ENCODE measurements around the gene WDR54.

WDR54 gene

GRCh38 chr2:74421221-74421870 is at the start of gene WDR54, which contains the start of gene C2orf81:
Gene WDR54, plus strand, starts transcription at chr2:74421730. Its CDS starts 424 bp downstream, at chr2:74422154.
Gene C2orf81, minus strand, starts transcription at chr2:74421619. Its CDS starts 59 bp downstream, at chr2:74421560.
- no peak for TF ChIP-seq CTCF (IDR thresholded peaks at IDR 0.05; ENCODE audit: poor library complexity, severe bottlenecking)
- peak; percentile 60 for ATAC-seq (ENCODE audit: low read depth)
- Histone ChIP-seq H3K27me3 (ENCODE audit: insufficient read depth, poor library complexity, severe bottlenecking) (no peaks in the 10 kb centered on the region), H3K4me1 (ENCODE audit: insufficient read depth, poor library complexity, severe bottlenecking) (peaks cover 27% of the 10 kb centered on the region), H3K4me3 (ENCODE audit: severe bottlenecking) (peak within 1 kb of the TSS; percentile 57), H3K9me3 (ENCODE audit: severe bottlenecking) (no peaks in the 10 kb centered on the region), H3K36me3 (ENCODE audit: low read depth) (peaks cover 27% of the 10 kb centered on the region), H3K27ac (ENCODE audit: poor library complexity, severe bottlenecking) (peak within 1 kb of the TSS; percentile 92)
- DNase-seq (ENCODE audit: low spot score), result peak; percentile 88

- H3K4me1 ChIP-seq (ENCODE audit: insufficient read depth, poor library complexity, severe bottlenecking), result no peaks in the 10 kb centered on the region
- no peaks in the 10 kb centered on the region for H3K9me3 ChIP-seq (ENCODE audit: severe bottlenecking)
- H3K36me3 ChIP-seq (ENCODE audit: low read depth), result peaks cover 41% of the 10 kb centered on the region
- DNase-seq (ENCODE audit: low spot score), result no peak
- H3K27me3 ChIP-seq (ENCODE audit: insufficient read depth, poor library complexity, severe bottlenecking), result no peaks in the 10 kb centered on the region
- no peak for TF ChIP-seq CTCF (IDR thresholded peaks at IDR 0.05; ENCODE audit: poor library complexity, severe bottlenecking)
- no peak for ATAC-seq (ENCODE audit: low read depth)
- no peak overlapping the region for H3K27ac ChIP-seq (ENCODE audit: poor library complexity, severe bottlenecking)
- no peak overlapping the region for H3K4me3 ChIP-seq (ENCODE audit: severe bottlenecking)
Observed at GRCh38 chr2:74372674-74373073, 48.9 kb upstream of the WDR54 start.

- H3K4me3 ChIP-seq (ENCODE audit: severe bottlenecking), result no peak overlapping the region
- ATAC-seq (ENCODE audit: low read depth) (no peak), DNase-seq (ENCODE audit: low spot score) (no peak)
- no peaks in the 10 kb centered on the region for H3K9me3 ChIP-seq (ENCODE audit: severe bottlenecking)
- no peak for TF ChIP-seq CTCF (IDR thresholded peaks at IDR 0.05; ENCODE audit: poor library complexity, severe bottlenecking)
- H3K4me1 ChIP-seq (ENCODE audit: insufficient read depth, poor library complexity, severe bottlenecking), result no peaks in the 10 kb centered on the region
- H3K36me3 ChIP-seq (ENCODE audit: low read depth), result peaks cover 41% of the 10 kb centered on the region
- H3K27me3 ChIP-seq (ENCODE audit: insufficient read depth, poor library complexity, severe bottlenecking), result no peaks in the 10 kb centered on the region
- no peak overlapping the region for H3K27ac ChIP-seq (ENCODE audit: poor library complexity, severe bottlenecking)
Observed at GRCh38 chr2:74373221-74373676, 48.3 kb upstream of the WDR54 start.

GRCh38 chr2:74373985-74374384 is 47.5 kb upstream of the WDR54 start:
- no peaks in the 10 kb centered on the region for H3K9me3 ChIP-seq (ENCODE audit: severe bottlenecking)
- H3K27ac ChIP-seq (ENCODE audit: poor library complexity, severe bottlenecking), result no peak overlapping the region
- no peak for TF ChIP-seq CTCF (IDR thresholded peaks at IDR 0.05; ENCODE audit: poor library complexity, severe bottlenecking)
- DNase-seq (ENCODE audit: low spot score) (no peak), ATAC-seq (ENCODE audit: low read depth) (no peak)
- no peak overlapping the region for H3K4me3 ChIP-seq (ENCODE audit: severe bottlenecking)
- H3K27me3 ChIP-seq (ENCODE audit: insufficient read depth, poor library complexity, severe bottlenecking), result no peaks in the 10 kb centered on the region
- H3K36me3 ChIP-seq (ENCODE audit: low read depth), result peaks cover 38% of the 10 kb centered on the region
- H3K4me1 ChIP-seq (ENCODE audit: insufficient read depth, poor library complexity, severe bottlenecking), result no peaks in the 10 kb centered on the region

Measured in RWPE2 (cell line).